ENCODE data around the gene LRP1B.

LRP1B gene

GRCh38 chr2:141226560-141226959 lies 904.3 kb downstream of the LRP1B start:
- Histone ChIP-seq H3K4me2 (ENCODE audit: low read length) (no peak overlapping the region), H3K56ac (ENCODE audit: low read length) (no peak overlapping the region), H3K18ac (ENCODE audit: low read length) (no peak overlapping the region), H3K27me3 (ENCODE audit: insufficient read depth, low read length, poor library complexity) (no peaks in the 10 kb centered on the region), H3K9ac (ENCODE audit: low read length) (no peak overlapping the region), H3K36me3 (ENCODE audit: control insufficient read depth, insufficient read depth, low read length) (no peaks in the 10 kb centered on the region), H3K27ac (ENCODE audit: low read depth, low read length) (no peak overlapping the region), H3K4ac (ENCODE audit: low read depth, low read length) (no peak overlapping the region), H2BK15ac (replicated peaks; ENCODE audit: low read depth) (no peak overlapping the region), H2BK120ac (ENCODE audit: low read depth, low read length) (no peak overlapping the region), H2BK5ac (ENCODE audit: low read length) (no peak overlapping the region), H3K4me3 (ENCODE audit: low read length) (no peak overlapping the region), H4K5ac (ENCODE audit: low read length) (no peak overlapping the region), H3K4me1 (ENCODE audit: control insufficient read depth, low read depth, low read length) (no peaks in the 10 kb centered on the region), H3K79me1 (ENCODE audit: low read length) (no peaks in the 10 kb centered on the region), H3K23ac (ENCODE audit: low read length) (no peak overlapping the region), H3K79me2 (ENCODE audit: control insufficient read depth, insufficient read depth, low read length) (no peaks in the 10 kb centered on the region), H4K8ac (ENCODE audit: low read depth, low read length) (no peak overlapping the region), H2AK5ac (ENCODE audit: low read length) (no peak overlapping the region)
- no peak for DNase-seq
- no CpG with 5 or more reads among the region's 1 CpG for WGBS (ENCODE audit: extremely low coverage, insufficient coverage, low lambda C conversion rate)

- Histone ChIP-seq H4K8ac (ENCODE audit: low read depth, low read length) (no peak overlapping the region), H3K79me2 (ENCODE audit: control insufficient read depth, insufficient read depth, low read length) (no peaks in the 10 kb centered on the region), H3K36me3 (ENCODE audit: control insufficient read depth, insufficient read depth, low read length) (no peaks in the 10 kb centered on the region), H2AK5ac (ENCODE audit: low read length) (no peak overlapping the region), H3K4me2 (ENCODE audit: low read length) (no peak overlapping the region), H3K27ac (ENCODE audit: low read depth, low read length) (no peak overlapping the region), H2BK120ac (ENCODE audit: low read depth, low read length) (no peak overlapping the region), H3K56ac (ENCODE audit: low read length) (no peak overlapping the region), H4K5ac (ENCODE audit: low read length) (no peak overlapping the region), H3K4me3 (ENCODE audit: low read length) (no peak overlapping the region), H3K79me1 (ENCODE audit: low read length) (no peaks in the 10 kb centered on the region), H3K4me1 (ENCODE audit: control insufficient read depth, low read depth, low read length) (no peaks in the 10 kb centered on the region), H2BK5ac (ENCODE audit: low read length) (no peak overlapping the region), H3K18ac (ENCODE audit: low read length) (no peak overlapping the region), H3K4ac (ENCODE audit: low read depth, low read length) (no peak overlapping the region), H3K9ac (ENCODE audit: low read length) (no peak overlapping the region), H2BK15ac (replicated peaks; ENCODE audit: low read depth) (no peak overlapping the region), H3K23ac (ENCODE audit: low read length) (no peak overlapping the region), H3K27me3 (ENCODE audit: insufficient read depth, low read length, poor library complexity) (no peaks in the 10 kb centered on the region)
- DNase-seq: no peak
- WGBS (ENCODE audit: extremely low coverage, insufficient coverage, low lambda C conversion rate): no CpG with 5 or more reads among the region's 2 CpGs
These were observed 923.8 kb downstream of the LRP1B start for GRCh38 chr2:141207036-141207385.

DNA sequence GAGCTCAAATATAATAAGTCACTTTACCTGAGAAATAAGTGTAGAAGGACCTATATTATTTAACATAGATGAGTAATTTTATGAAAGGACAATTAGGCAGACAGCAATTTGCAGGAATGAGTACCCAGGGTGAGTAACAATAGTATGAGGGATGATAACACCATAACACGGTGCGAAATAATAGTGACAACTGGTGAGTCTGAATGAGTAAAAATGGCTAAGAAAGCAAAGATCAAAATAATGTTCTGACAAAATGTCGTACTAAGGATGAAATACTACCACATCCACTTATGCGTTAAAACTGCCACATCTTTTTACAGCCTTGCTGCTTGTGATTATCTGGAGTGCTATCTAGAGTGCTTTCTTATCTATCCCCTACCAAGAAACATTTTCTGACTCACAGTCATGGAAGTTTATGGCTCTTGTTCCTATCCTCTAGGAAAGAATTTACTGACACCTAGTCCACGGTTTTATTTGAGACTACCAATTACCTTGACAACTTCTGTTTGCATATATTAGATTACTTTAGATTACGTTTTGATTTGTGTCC lies 929.7 kb downstream of the LRP1B start:
- Histone ChIP-seq H3K4me2 (ENCODE audit: low read length) (no peak overlapping the region), H3K79me1 (ENCODE audit: low read length) (no peaks in the 10 kb centered on the region), H3K9ac (ENCODE audit: low read length) (no peak overlapping the region), H3K4me1 (ENCODE audit: control insufficient read depth, low read depth, low read length) (no peaks in the 10 kb centered on the region), H2BK5ac (ENCODE audit: low read length) (no peak overlapping the region), H3K27ac (ENCODE audit: low read depth, low read length) (no peak overlapping the region), H3K79me2 (ENCODE audit: control insufficient read depth, insufficient read depth, low read length) (no peaks in the 10 kb centered on the region), H3K18ac (ENCODE audit: low read length) (no peak overlapping the region), H3K4ac (ENCODE audit: low read depth, low read length) (no peak overlapping the region), H2BK15ac (replicated peaks; ENCODE audit: low read depth) (no peak overlapping the region), H3K23ac (ENCODE audit: low read length) (no peak overlapping the region), H4K5ac (ENCODE audit: low read length) (no peak overlapping the region), H2BK120ac (ENCODE audit: low read depth, low read length) (no peak overlapping the region), H2AK5ac (ENCODE audit: low read length) (no peak overlapping the region), H4K8ac (ENCODE audit: low read depth, low read length) (no peak overlapping the region), H3K4me3 (ENCODE audit: low read length) (no peak overlapping the region), H3K36me3 (ENCODE audit: control insufficient read depth, insufficient read depth, low read length) (no peaks in the 10 kb centered on the region), H3K27me3 (ENCODE audit: insufficient read depth, low read length, poor library complexity) (no peaks in the 10 kb centered on the region), H3K56ac (ENCODE audit: low read length) (no peak overlapping the region)
- WGBS (ENCODE audit: extremely low coverage, insufficient coverage, low lambda C conversion rate): no CpG with 5 or more reads among the region's 6 CpGs
- DNase-seq: peak; percentile 54

- Histone ChIP-seq H3K79me2 (ENCODE audit: control insufficient read depth, insufficient read depth, low read length) (no peaks in the 10 kb centered on the region), H3K56ac (ENCODE audit: low read length) (no peak overlapping the region), H2BK5ac (ENCODE audit: low read length) (no peak overlapping the region), H3K79me1 (ENCODE audit: low read length) (no peaks in the 10 kb centered on the region), H3K18ac (ENCODE audit: low read length) (no peak overlapping the region), H3K27me3 (ENCODE audit: insufficient read depth, low read length, poor library complexity) (no peaks in the 10 kb centered on the region), H3K4me1 (ENCODE audit: control insufficient read depth, low read depth, low read length) (no peaks in the 10 kb centered on the region), H4K8ac (ENCODE audit: low read depth, low read length) (no peak overlapping the region), H3K23ac (ENCODE audit: low read length) (no peak overlapping the region), H2BK120ac (ENCODE audit: low read depth, low read length) (no peak overlapping the region), H2BK15ac (replicated peaks; ENCODE audit: low read depth) (no peak overlapping the region), H3K9ac (ENCODE audit: low read length) (no peak overlapping the region), H3K4me3 (ENCODE audit: low read length) (no peak overlapping the region), H3K27ac (ENCODE audit: low read depth, low read length) (no peak overlapping the region), H3K36me3 (ENCODE audit: control insufficient read depth, insufficient read depth, low read length) (no peaks in the 10 kb centered on the region), H3K4me2 (ENCODE audit: low read length) (no peak overlapping the region), H4K5ac (ENCODE audit: low read length) (no peak overlapping the region), H2AK5ac (ENCODE audit: low read length) (no peak overlapping the region), H3K4ac (ENCODE audit: low read depth, low read length) (no peak overlapping the region)
- WGBS (ENCODE audit: extremely low coverage, insufficient coverage, low lambda C conversion rate): no CpG with 5 or more reads among the region's 1 CpG
- DNase-seq: no peak
These were observed 930.6 kb downstream of the LRP1B start for GRCh38 chr2:141200191-141200590.

GRCh38 chr2:141199711-141200110 lies 931.1 kb downstream of the LRP1B start:
- Histone ChIP-seq H3K36me3 (ENCODE audit: control insufficient read depth, insufficient read depth, low read length) (no peaks in the 10 kb centered on the region), H3K4me1 (ENCODE audit: control insufficient read depth, low read depth, low read length) (no peaks in the 10 kb centered on the region), H2BK5ac (ENCODE audit: low read length) (no peak overlapping the region), H3K23ac (ENCODE audit: low read length) (no peak overlapping the region), H4K8ac (ENCODE audit: low read depth, low read length) (no peak overlapping the region), H3K4ac (ENCODE audit: low read depth, low read length) (no peak overlapping the region), H3K27ac (ENCODE audit: low read depth, low read length) (no peak overlapping the region), H2BK15ac (replicated peaks; ENCODE audit: low read depth) (no peak overlapping the region), H4K5ac (ENCODE audit: low read length) (no peak overlapping the region), H2AK5ac (ENCODE audit: low read length) (no peak overlapping the region), H3K9ac (ENCODE audit: low read length) (no peak overlapping the region), H2BK120ac (ENCODE audit: low read depth, low read length) (no peak overlapping the region), H3K4me2 (ENCODE audit: low read length) (no peak overlapping the region), H3K79me2 (ENCODE audit: control insufficient read depth, insufficient read depth, low read length) (no peaks in the 10 kb centered on the region), H3K27me3 (ENCODE audit: insufficient read depth, low read length, poor library complexity) (no peaks in the 10 kb centered on the region), H3K79me1 (ENCODE audit: low read length) (no peaks in the 10 kb centered on the region), H3K4me3 (ENCODE audit: low read length) (no peak overlapping the region), H3K56ac (ENCODE audit: low read length) (no peak overlapping the region), H3K18ac (ENCODE audit: low read length) (no peak overlapping the region)
- no peak for DNase-seq

DNA sequence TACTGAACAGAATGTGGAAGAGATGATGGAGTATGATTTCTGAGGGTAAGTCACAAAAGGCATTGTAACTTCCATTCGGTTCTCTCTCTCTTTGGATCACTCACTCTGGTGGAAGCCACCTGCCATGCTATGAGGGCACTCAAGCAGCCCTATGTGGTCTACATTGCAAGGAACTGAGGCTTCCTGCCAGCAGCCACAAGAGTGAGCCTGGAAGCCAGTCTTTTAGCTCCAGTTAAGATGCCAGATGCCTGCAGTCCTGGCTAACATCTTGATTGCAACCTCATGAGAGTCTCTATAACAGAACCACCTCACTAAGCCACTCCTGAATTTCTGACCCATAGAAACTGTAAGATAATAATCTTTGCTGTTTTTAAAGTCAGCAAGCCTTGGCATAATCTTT lies 935.7 kb downstream of the LRP1B start:
- H3K4me3 ChIP-seq (ENCODE audit: low read length): no peak overlapping the region
- DNase-seq: no peak
- WGBS (ENCODE audit: extremely low coverage, insufficient coverage, low lambda C conversion rate): no CpG with 5 or more reads among the region's 1 CpG

More for the DNA sequence above, 935.7 kb downstream of the LRP1B start:
- Histone ChIP-seq H2AK5ac (ENCODE audit: low read length) (no peak overlapping the region), H3K27ac (ENCODE audit: low read depth, low read length) (no peak overlapping the region), H3K79me2 (ENCODE audit: control insufficient read depth, insufficient read depth, low read length) (no peaks in the 10 kb centered on the region), H4K8ac (ENCODE audit: low read depth, low read length) (no peak overlapping the region), H3K4me1 (ENCODE audit: control insufficient read depth, low read depth, low read length) (no peaks in the 10 kb centered on the region), H3K36me3 (ENCODE audit: control insufficient read depth, insufficient read depth, low read length) (no peaks in the 10 kb centered on the region), H3K27me3 (ENCODE audit: insufficient read depth, low read length, poor library complexity) (no peaks in the 10 kb centered on the region), H2BK120ac (ENCODE audit: low read depth, low read length) (no peak overlapping the region), H2BK15ac (replicated peaks; ENCODE audit: low read depth) (no peak overlapping the region), H3K9ac (ENCODE audit: low read length) (no peak overlapping the region), H3K4me2 (ENCODE audit: low read length) (no peak overlapping the region), H2BK5ac (ENCODE audit: low read length) (no peak overlapping the region), H3K56ac (ENCODE audit: low read length) (no peak overlapping the region), H3K18ac (ENCODE audit: low read length) (no peak overlapping the region), H3K79me1 (ENCODE audit: low read length) (no peaks in the 10 kb centered on the region), H3K23ac (ENCODE audit: low read length) (no peak overlapping the region), H3K4ac (ENCODE audit: low read depth, low read length) (no peak overlapping the region), H4K5ac (ENCODE audit: low read length) (no peak overlapping the region)
